Stimulated activated CD8-positive, alpha-beta memory T cell treated with anti-CD3 and anti-CD28 coated beads, Interleukin-15, amount 100 ng/mL, for 4 hours (primary cell): ENCODE results near the gene TTC13.
"Not testable (repeated sequence)": the region's sequence is repeated elsewhere in the genome, so short reads cannot be mapped to it uniquely, and the experiment has no call there.

Experiments
- DNase-seq, 2 donors: peaks; one replicate each; pipeline ENCODE4 v3.0.0-alpha.2; 2020; ENCODE audit warnings: low read depth in 2 of 2

The TTC13 gene

GRCh38 chr1:230978491-230979388, at the start of gene TTC13, which contains the start of gene ARV1:
TSS of gene TTC13 (minus strand) at chr1:230978861. CDS start at chr1:230978830, 31 bp downstream.
TSS of gene ARV1 (plus strand) at chr1:230979094. CDS start at chr1:230979106, 12 bp downstream.
- peak; percentile 90 to 96 for DNase-seq

GRCh38 chr1:231027971-231028370, 49.3 kb upstream of the TTC13 start:
- no peak for DNase-seq

GRCh38 chr1:231027136-231027925, 48.7 kb upstream of the TTC13 start:
- DNase-seq: no peak

GRCh38 chr1:231026576-231026975, 47.9 kb upstream of the TTC13 start:
- no peak for DNase-seq

GRCh38 chr1:231023150-231023549, 44.5 kb upstream of the TTC13 start:
- DNase-seq: no peak

- not testable (repeated sequence) for DNase-seq
Observed at GRCh38 chr1:231022543-231022942, 43.9 kb upstream of the TTC13 start.

- no peak for DNase-seq
Observed at GRCh38 chr1:231021540-231022031, 42.9 kb upstream of the TTC13 start.

GRCh38 chr1:231020816-231021215, 42.2 kb upstream of the TTC13 start:
- no peak for DNase-seq

- no peak for DNase-seq
Observed at GRCh38 chr1:231020139-231020601, 41.5 kb upstream of the TTC13 start.

GRCh38 chr1:231019711-231020110, 41.0 kb upstream of the TTC13 start:
- DNase-seq: no peak

- no peak for DNase-seq
Observed at GRCh38 chr1:231016966-231017365, 38.3 kb upstream of the TTC13 start.

- DNase-seq: no peak
Observed at GRCh38 chr1:231016234-231016633, 37.6 kb upstream of the TTC13 start.

GRCh38 chr1:231013391-231014015, 34.8 kb upstream of the TTC13 start:
- DNase-seq: no peak

- DNase-seq: no peak
Observed at GRCh38 chr1:231011963-231012362, 33.3 kb upstream of the TTC13 start.

- no peak for DNase-seq
Observed at GRCh38 chr1:231011360-231011759, 32.7 kb upstream of the TTC13 start.

- DNase-seq: not testable (repeated sequence)
Observed at GRCh38 chr1:231007535-231007934, 28.9 kb upstream of the TTC13 start.

- DNase-seq: no peak
Observed at GRCh38 chr1:231001892-231002291, 23.2 kb upstream of the TTC13 start.

GRCh38 chr1:231000639-231001038, 22.0 kb upstream of the TTC13 start:
- no peak for DNase-seq

- no peak for DNase-seq
Observed at GRCh38 chr1:231000201-231000600, 21.5 kb upstream of the TTC13 start.

- no peak for DNase-seq
Observed at GRCh38 chr1:230994860-230995259, 16.2 kb upstream of the TTC13 start.

- no peak for DNase-seq
Observed at GRCh38 chr1:230992100-230992774, 13.6 kb upstream of the TTC13 start.
